Kidney (tissue), 11 donors: ENCODE data around the gene RNF123. TPM values are rescaled to one million over a fixed set of nuclear protein-coding genes. Genes with fewer than 3 reads are reported as not detected.
"Not testable (repeated sequence)": the region's sequence is repeated elsewhere in the genome, so short reads cannot be mapped to it uniquely, and the experiment has no call there.

Experiments
- DNase-seq, 5 donors: peaks; one replicate each; pipeline ENCODE4 v3.0.0-alpha.2; 2013 to 2020
- FAIRE-seq: peaks from 2 replicates; lab custom pipeline; 2012; peaks lifted over from hg19 to GRCh38; lab: Jason Lieb, UNC
- H3K27ac ChIP-seq, 2 donors: one replicate each; pipeline ENCODE4 v1.7.0; 2013; ENCODE audit warnings: low read depth in 2 of 2, low read length in 2 of 2, inconsistent platforms in 1 of 2
- H3K27me3 ChIP-seq: one replicate; pipeline ENCODE4 v1.7.1; 2013; ENCODE audit warnings: low read length, inconsistent platforms; ENCODE audit not compliant: control insufficient read depth, insufficient read depth
- H3K36me3 ChIP-seq, 3 donors: one replicate each; pipeline versions ENCODE4 v1.7.0 to v1.7.1; 2013; ENCODE audit warnings: low read length in 3 of 3, control low read depth in 1 of 3, inconsistent platforms in 1 of 3; ENCODE audit not compliant: insufficient read depth in 3 of 3, control insufficient read depth in 2 of 3
- H3K4me1 ChIP-seq, 3 donors: one replicate each; pipeline versions ENCODE4 v1.7.0 to v1.7.1; 2013; ENCODE audit warnings: low read length in 3 of 3, inconsistent platforms in 1 of 3, low read depth in 1 of 3; ENCODE audit not compliant: control insufficient read depth in 2 of 3, insufficient read depth in 2 of 3
- H3K4me3 ChIP-seq, 3 donors: one replicate each; pipeline versions ENCODE4 v1.7.0 to v1.8.1; 2013; ENCODE audit warnings: low read length in 3 of 3, control low read depth in 1 of 3, inconsistent platforms in 1 of 3
- H3K9ac ChIP-seq, 3 donors: one replicate each; pipeline versions ENCODE4 v1.7.0 to v1.7.1; 2013; ENCODE audit warnings: low read length in 3 of 3, control low read depth in 1 of 3, inconsistent platforms in 1 of 3
- H3K9me3 ChIP-seq, 3 donors: one replicate each; pipeline versions ENCODE4 v1.7.0 to v1.7.1; 2013; ENCODE audit warnings: low read length in 3 of 3, control low read depth in 1 of 3, inconsistent platforms in 1 of 3; ENCODE audit not compliant: control insufficient read depth in 2 of 3, insufficient read depth in 1 of 3
- intact Hi-C: fragments of 100-400 bp; cut with DNase I; formaldehyde crosslinking; loops from one replicate; pipeline ENCODE4 v1.11.1; 2022
- polyA plus RNA-seq: library from polyadenylated mRNA; stranded (reverse); fragments of 350-450 nt; fragmentation: Illumina TruSeq; extraction: RNeasy Lipid Tissue Mini Kit (QIAGEN cat#74804); gene quantifications from one replicate; pipeline ENCODE4 v1.2.3, GENCODE V29; 2014; ENCODE audit warnings: low read depth, low replicate concordance; ENCODE audit not compliant: insufficient read depth
- total RNA-seq: library from RNA; stranded (reverse); fragmentation: NEBNext Ultra II Directional; extraction: Animal tissue kit (Norgen Biotek cat#: 25700); gene quantifications from one replicate; pipeline ENCODE4 v1.2.1, GENCODE V29; 2021
- donor health status: control.
- donor health status: control.
- donor health status: DM: yes; HTN: yes; CAD: no.
- donor health status: Normal renal cell carcinoma (clear cell type).

RNF123 gene
- total and polyA plus RNA-seq, 2 donors from 2014 or later: 41.7 to 43.7 TPM

DNA sequence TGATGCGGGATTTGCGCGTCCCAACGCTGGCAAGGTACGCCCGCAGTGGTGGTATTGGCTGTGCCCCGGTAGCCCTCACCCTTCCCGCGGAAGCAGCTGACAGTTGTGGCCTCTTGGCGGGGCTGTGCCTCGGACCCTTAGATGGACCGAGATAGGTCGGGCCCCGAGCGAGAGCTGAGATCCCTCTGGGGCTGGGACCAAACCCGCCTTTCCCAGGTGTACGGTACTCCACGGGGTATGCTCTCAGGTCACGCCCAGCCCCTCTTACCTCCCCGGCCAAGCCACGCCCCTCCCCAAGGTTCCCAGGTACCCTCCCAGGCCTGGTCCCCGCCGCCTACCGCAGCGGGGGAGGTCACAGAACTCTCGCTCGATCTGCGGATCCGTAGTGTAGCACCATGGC lies 3.0 kb upstream of the RNF123 start:
- H3K9me3 ChIP-seq, FAIRE-seq, H3K9ac ChIP-seq, intact Hi-C loops, H3K27me3 ChIP-seq: not testable (repeated sequence)
- Histone ChIP-seq H3K27ac (peak overlapping the region in 1 of 2 donors; percentile 39), H3K4me3 (peak overlapping the region; percentile 33 to 51 (median 42)), H3K4me1 (peaks cover 0 to 41% (median 24%) of the 10 kb centered on the region in 3 donors), H3K36me3 (peaks cover 0 to 22% (median 6%) of the 10 kb centered on the region in 3 donors)
- DNase-seq: peak; percentile 68 to 92 (median 74)

DNA sequence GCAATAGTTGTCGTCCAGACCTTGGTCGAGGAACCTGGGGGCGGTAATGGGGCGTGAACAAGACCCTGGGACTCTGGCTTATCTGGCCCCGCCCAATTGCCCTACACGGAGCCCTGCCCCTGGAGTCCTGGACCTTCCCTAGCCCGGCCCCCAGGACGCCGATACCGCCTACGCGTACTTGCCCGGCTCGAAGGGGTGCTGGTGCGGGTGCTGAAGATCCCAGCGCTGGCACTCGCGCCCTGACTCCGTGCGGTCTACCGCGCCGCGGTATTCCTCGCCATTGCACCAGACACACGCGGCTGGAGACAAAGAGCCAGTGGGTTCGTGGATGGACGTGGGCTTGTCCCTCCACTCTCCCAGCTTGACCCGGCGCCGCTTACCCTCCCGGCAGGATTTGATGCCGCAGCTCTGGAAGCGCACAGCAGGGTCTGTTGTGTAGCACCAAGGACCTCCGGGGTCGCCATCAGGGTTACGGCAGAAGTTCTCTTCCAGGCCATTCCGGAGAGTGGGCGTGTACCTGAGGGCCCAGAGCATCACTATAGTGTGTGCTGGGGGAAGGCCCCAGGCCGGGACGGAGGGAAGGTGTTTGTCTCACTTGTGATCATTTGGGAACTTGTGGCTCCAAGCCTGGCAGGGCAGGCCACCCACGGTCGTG lies 2.5 kb upstream of the RNF123 start:
- FAIRE-seq, H3K9ac ChIP-seq, H3K27me3 ChIP-seq, intact Hi-C loops, H3K27ac ChIP-seq, H3K9me3 ChIP-seq: not testable (repeated sequence)
- DNase-seq: peak; percentile 87 to 93 (median 92)
- Histone ChIP-seq H3K4me1 (peaks cover 0 to 44% (median 23%) of the 10 kb centered on the region in 3 donors), H3K4me3 (peak overlapping the region; percentile 36 to 51 (median 42)), H3K36me3 (peaks cover 0 to 17% (median 4%) of the 10 kb centered on the region in 3 donors)

DNA sequence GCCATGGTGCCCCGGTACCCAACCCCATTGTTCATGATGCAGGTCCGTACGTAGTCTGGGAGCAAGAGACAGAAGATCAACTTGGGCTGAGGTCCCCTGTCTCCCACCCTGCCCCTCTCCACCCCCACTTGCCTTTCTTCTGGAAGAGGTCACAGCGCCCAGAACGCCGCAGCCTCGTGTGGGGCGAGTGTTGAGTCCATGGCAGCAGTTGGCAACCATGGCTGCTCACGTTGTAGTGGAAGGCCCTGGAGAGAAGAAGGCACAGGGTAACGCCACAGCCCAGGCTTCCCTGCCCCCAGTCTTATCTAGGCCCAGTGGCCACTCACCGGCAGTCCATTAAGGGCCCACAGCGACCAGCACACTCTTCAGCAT lies 1.9 kb upstream of the RNF123 start:
- FAIRE-seq, H3K27ac ChIP-seq, H3K27me3 ChIP-seq, intact Hi-C loops, H3K9me3 ChIP-seq, DNase-seq, H3K4me3 ChIP-seq, H3K9ac ChIP-seq: not testable (repeated sequence)
- peaks cover 0 to 12% (median 3%) of the 10 kb centered on the region in 3 donors for H3K36me3 ChIP-seq
- H3K4me1 ChIP-seq: peaks cover 0 to 40% (median 17%) of the 10 kb centered on the region in 3 donors

DNA sequence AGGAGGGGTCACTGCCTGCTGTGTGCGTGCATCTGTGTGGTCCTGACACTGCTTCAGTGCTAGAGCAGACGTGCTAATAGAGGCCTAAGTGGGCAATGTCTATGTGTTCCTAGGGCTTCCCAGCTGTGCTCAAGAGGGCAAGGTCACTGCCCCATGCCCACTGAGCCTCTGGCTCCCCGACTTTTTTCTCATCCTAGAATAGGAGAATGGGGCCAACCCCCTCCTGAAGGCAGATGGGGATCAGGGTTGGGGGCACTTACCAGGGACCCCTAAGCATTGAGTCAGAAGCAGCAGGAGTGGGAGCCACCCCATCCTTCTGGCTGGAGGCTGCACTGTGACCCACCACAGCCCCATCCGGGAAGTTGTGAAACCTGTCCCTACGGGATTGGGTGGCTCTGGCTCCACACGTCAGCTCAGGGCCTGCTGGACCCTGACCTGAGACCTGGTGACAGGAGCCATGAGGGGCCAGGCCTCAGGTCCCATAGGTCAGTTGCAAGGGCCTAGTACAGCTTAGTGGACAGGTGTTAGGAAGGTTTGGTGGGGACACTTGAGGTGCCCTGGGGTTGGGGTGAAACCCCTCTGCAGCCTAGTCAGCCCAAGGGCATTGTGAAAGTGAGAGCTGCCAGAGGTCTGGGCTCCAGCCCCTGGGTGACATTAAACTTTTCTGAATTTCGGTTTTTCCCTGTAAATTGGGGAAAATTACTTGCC lies 865 bp upstream of the RNF123 start:
- intact Hi-C loops, FAIRE-seq, H3K9me3 ChIP-seq, H3K27me3 ChIP-seq, H3K36me3 ChIP-seq: not testable (repeated sequence)
- H3K27ac ChIP-seq: peak overlapping the region; percentile 85 to 89
- peak in 2 of 5 donors; percentile 15 to 68 for DNase-seq
- H3K4me1 ChIP-seq: peaks cover 0 to 29% (median 9%) of the 10 kb centered on the region in 3 donors
- peak overlapping the region in 2 of 3 donors; percentile 93 to 96 for H3K9ac ChIP-seq
- peak overlapping the region in 2 of 3 donors; percentile 83 to 89 for H3K4me3 ChIP-seq

DNA sequence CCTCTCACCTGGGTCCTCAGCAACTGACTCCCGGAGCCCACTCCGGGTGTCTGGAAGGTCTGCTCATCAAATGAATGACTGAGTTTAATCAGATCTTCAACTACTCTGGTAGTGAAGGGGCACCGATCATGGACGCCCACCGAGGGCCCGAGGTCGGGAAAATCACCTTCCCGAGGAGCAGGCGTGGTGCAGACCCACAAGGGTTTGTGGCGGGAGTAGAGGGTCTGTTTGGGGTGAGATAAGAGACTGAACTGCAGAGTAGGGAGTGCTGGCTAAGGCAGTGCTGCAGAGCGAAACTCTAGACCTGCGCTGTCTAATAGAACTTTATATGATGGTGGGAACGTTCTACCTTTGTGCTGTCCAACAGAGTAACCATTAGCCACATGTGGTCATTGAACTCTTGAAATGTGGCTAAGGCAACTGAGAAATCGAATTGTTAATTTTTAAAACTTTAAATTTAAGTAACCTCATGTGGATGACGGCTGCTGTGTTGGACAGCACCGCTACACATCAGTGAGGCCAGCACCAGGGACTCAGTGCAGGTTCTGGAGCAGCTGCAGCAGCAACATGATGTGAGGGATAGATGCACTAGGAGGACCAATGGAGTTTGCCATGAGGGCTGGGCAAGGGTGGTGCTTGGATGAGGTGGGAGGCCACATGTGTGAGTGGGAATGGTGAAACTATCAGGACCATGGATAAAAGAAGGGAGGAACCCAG lies 709 bp downstream of the RNF123 start:
- FAIRE-seq, intact Hi-C loops, H3K27me3 ChIP-seq, H3K36me3 ChIP-seq, DNase-seq, H3K9me3 ChIP-seq: not testable (repeated sequence)
- peak overlapping the region; percentile 58 to 96 (median 90) for H3K9ac ChIP-seq
- peak overlapping the region; percentile 57 to 89 (median 83) for H3K4me3 ChIP-seq
- peak overlapping the region in 1 of 2 donors; percentile 89 for H3K27ac ChIP-seq
- H3K4me1 ChIP-seq: peaks cover 0 to 25% (median 4%) of the 10 kb centered on the region in 3 donors

DNA sequence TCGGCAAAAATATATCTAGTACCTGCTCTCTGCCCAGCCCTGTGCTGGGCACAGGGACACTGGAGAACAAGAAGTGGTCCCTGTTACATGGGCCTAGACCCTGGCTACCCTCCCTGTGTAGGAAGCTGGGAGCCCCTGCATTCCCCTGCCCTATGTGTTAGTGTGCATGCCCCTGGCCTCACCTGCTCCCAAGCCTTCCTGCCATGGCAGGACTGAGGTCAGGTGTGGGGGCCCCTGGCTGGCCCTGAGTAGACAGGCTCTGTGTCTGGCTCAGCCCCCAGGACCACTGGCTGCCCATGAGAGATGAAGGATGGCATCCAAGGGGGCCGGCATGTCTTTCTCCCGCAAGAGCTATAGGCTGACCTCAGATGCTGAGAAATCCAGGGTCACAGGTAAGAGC lies 1.5 kb downstream of the RNF123 start:
- Histone ChIP-seq H3K4me3 (peak overlapping the region in 1 of 3 donors; percentile 89), H3K4me1 (peaks cover 0 to 23% (median 4%) of the 10 kb centered on the region in 3 donors)
- H3K36me3 ChIP-seq, FAIRE-seq, H3K9ac ChIP-seq, H3K27me3 ChIP-seq, intact Hi-C loops, H3K9me3 ChIP-seq, H3K27ac ChIP-seq: not testable (repeated sequence)
- peak in 1 of 5 donors; percentile 63 for DNase-seq

DNA sequence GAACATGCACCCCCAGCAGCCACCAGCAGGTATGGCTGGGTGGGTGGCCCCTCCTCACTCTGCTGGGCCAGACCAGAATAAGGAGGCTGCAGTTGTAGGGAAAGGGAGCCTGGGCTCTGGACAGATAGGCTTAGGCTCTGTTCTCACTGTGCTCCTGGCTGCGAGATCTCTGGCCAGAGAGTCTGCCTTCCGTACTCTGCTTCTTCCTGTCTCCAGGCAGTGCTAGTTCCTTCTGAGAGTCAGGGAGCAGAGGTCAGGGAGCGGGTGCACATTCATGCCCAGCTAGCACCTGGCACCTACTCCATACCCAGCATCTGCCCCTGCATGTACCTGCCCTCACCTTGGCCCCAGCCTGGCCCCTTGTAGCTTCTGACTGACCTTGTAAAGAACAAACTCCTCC lies 2.1 kb downstream of the RNF123 start:
- FAIRE-seq, H3K27me3 ChIP-seq, H3K27ac ChIP-seq, H3K4me3 ChIP-seq, intact Hi-C loops, DNase-seq, H3K9ac ChIP-seq, H3K36me3 ChIP-seq, H3K9me3 ChIP-seq: not testable (repeated sequence)
- peaks cover 0 to 23% (median 4%) of the 10 kb centered on the region in 3 donors for H3K4me1 ChIP-seq
